Measurements from ENCODE around the gene DRC1.

The DRC1 gene

DNA sequence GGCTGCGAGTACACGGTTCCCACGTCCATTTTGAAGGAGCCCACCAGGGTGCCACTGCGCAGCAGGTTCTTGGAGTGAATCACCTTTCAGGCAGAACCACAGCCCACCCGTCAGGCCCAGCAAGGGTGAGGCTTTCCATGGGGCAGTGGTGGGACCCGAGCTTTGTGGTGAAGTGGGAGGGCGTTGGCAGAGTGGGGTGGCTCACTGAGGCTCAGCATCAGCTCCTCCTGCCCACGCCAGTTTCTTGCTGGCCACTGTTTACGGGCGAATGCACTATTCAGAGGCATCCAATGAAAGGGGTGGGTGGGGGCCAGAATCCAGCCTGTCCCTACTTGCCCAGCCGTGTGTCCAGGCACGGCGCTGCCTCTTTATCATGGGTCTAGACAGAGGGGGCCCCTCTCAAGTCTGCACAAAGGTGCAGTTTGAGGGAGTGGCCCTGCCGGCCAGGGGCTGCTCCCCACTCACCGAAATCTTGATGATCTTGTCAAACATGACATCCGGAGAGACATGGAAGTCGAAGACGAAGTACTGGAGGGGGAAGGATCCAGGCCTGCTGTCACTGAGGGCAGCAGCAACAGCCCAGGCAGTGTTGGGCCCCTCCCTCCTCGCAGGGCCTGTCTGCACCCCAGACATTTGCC lies 87.6 kb downstream of the DRC1 start:
- TF ChIP-seq USF1 (IDR thresholded peaks at IDR 0.05) (no peak), EP300 (IDR thresholded peaks at IDR 0.05; ENCODE audit: borderline replicate concordance) (no peak), NFIC (IDR thresholded peaks at IDR 0.05) (no peak), TAF1 (IDR thresholded peaks at IDR 0.05; ENCODE audit: low read depth) (no peak), CREB1 (IDR thresholded peaks at IDR 0.05; ENCODE audit: low read depth) (no peak), TEAD4 (IDR thresholded peaks at IDR 0.05) (no peak), ZBTB7A (IDR thresholded peaks at IDR 0.05; ENCODE audit: low read depth) (no peak), EGR1 (IDR thresholded peaks at IDR 0.05) (no peak), REST (IDR thresholded peaks at IDR 0.05; ENCODE audit: low read depth) (no peak)

GRCh38 chr2:26491563-26492167 lies 89.9 kb downstream of the DRC1 start:
- TF ChIP-seq RAD21 (IDR thresholded peaks at IDR 0.05; ENCODE audit: low read depth) = no peak
- TF ChIP-seq TAF1 (IDR thresholded peaks at IDR 0.05; ENCODE audit: low read depth) = no peak
- no peak for TF ChIP-seq USF1 (IDR thresholded peaks at IDR 0.05)
- TF ChIP-seq CREB1 (IDR thresholded peaks at IDR 0.05; ENCODE audit: low read depth) = no peak
- no peak for TF ChIP-seq TEAD4 (IDR thresholded peaks at IDR 0.05)
- TF ChIP-seq ZBTB7A (IDR thresholded peaks at IDR 0.05; ENCODE audit: low read depth) = no peak
- no peak for TF ChIP-seq REST (IDR thresholded peaks at IDR 0.05; ENCODE audit: low read depth)
- no peak for TF ChIP-seq EP300 (IDR thresholded peaks at IDR 0.05; ENCODE audit: borderline replicate concordance)
- TF ChIP-seq, protein P1, sequence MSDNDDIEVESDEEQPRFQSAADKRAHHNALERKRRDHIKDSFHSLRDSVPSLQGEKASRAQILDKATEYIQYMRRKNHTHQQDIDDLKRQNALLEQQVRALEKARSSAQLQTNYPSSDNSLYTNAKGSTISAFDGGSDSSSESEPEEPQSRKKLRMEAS (IDR thresholded peaks at IDR 0.05) = no peak
- no peak for TF ChIP-seq NFIC (IDR thresholded peaks at IDR 0.05)

DNA sequence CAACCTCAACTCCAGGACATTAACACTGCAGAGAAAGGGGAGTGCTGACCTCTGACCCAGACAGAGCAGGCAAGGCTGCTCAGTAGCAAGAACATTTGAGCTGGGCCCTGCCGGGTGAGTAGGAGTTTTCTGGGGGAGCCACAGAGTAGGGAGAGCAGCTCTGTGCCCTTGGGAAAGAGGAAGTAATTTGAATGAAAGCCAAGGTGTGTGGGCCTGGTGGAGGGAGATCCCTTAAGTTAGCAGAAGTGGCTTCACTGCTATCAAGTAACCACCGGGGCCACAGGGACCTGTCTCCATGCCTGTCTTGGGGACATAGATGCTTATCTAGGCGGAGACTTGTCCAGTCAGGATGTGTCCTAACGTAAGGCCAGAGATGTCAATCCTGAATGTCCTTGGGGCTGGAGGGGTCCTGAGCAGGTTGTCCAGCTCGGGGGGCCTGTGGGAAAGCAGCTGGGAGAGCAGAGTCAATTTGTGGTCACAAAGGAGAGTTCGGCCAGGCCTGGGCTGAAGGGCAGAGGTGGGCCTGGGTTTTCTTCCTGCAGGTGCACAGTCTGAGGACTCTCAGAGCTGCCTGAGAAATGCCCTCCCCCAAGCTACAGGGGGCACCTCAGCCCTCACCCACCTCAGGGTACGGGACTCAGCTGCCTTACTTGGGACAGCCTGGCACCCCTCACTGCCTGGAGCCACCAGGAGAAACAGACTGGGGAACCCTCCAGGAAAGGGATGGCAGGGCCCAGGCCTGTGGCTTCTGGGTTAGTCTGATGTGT lies 91.2 kb downstream of the DRC1 start:
- TF ChIP-seq FOXM1 (IDR thresholded peaks at IDR 0.05; ENCODE audit: borderline replicate concordance, low read depth) = no peak
- TF ChIP-seq CREB1 (IDR thresholded peaks at IDR 0.05; ENCODE audit: low read depth) = no peak

- TF ChIP-seq RAD21 (IDR thresholded peaks at IDR 0.05; ENCODE audit: low read depth) (no peak), FOXM1 (IDR thresholded peaks at IDR 0.05; ENCODE audit: borderline replicate concordance, low read depth) (no peak), CREB1 (IDR thresholded peaks at IDR 0.05; ENCODE audit: low read depth) (no peak), TAF1 (IDR thresholded peaks at IDR 0.05; ENCODE audit: low read depth) (no peak), USF1 (IDR thresholded peaks at IDR 0.05) (no peak), ZBTB7A (IDR thresholded peaks at IDR 0.05; ENCODE audit: low read depth) (no peak), TEAD4 (IDR thresholded peaks at IDR 0.05) (no peak), CEBPB (IDR thresholded peaks at IDR 0.05) (no peak), YY1 (IDR thresholded peaks at IDR 0.05; ENCODE audit: low read depth) (no peak), REST (IDR thresholded peaks at IDR 0.05; ENCODE audit: low read depth) (no peak), NFIC (IDR thresholded peaks at IDR 0.05) (no peak), TCF12 (IDR thresholded peaks at IDR 0.05; ENCODE audit: low read depth) (no peak), EGR1 (IDR thresholded peaks at IDR 0.05) (no peak), EP300 (IDR thresholded peaks at IDR 0.05; ENCODE audit: borderline replicate concordance) (no peak)
- TF ChIP-seq, protein P1 (IDR thresholded peaks at IDR 0.05) = no peak
Observed at GRCh38 chr2:26493566-26493965, 91.8 kb downstream of the DRC1 start.
